GM21447 (cell line): ENCODE data around the gene SLC23A1.
A peak's percentile ranks its signal among the peaks of the same experiment; 100 is the strongest.
"Not testable (repeated sequence)": the region's sequence is repeated elsewhere in the genome, so short reads cannot be mapped to it uniquely, and the experiment has no call there.

Source experiments
- ATAC-seq: cut with Tn5 transposase; IDR thresholded peaks from one replicate; pipeline ENCODE4 v1.9.1; 2021; ENCODE audit not compliant: unreplicated experiment

SLC23A1 gene

GRCh38 chr5:139383275-139383992 is at the start of gene SLC23A1:
SLC23A1 (minus strand) TSS chr5:139383297; CDS start chr5:139383253, 44 bp downstream.
- no peak for ATAC-seq

GRCh38 chr5:139431706-139432105 is 48.6 kb upstream of the SLC23A1 start:
- ATAC-seq: no peak

- no peak for ATAC-seq
These were observed 46.9 kb upstream of the SLC23A1 start for GRCh38 chr5:139430015-139430414.

GRCh38 chr5:139426203-139426885 is 43.2 kb upstream of the SLC23A1 start:
- ATAC-seq: no peak

GRCh38 chr5:139425497-139425896 is 42.4 kb upstream of the SLC23A1 start:
- ATAC-seq: no peak

- ATAC-seq: peak; percentile 57
These were observed 39.3 kb upstream of the SLC23A1 start for GRCh38 chr5:139422307-139422893.

- no peak for ATAC-seq
These were observed 36.4 kb upstream of the SLC23A1 start for GRCh38 chr5:139419226-139420192.

GRCh38 chr5:139418793-139419192 is 35.7 kb upstream of the SLC23A1 start:
- no peak for ATAC-seq

GRCh38 chr5:139417214-139417613 is 34.1 kb upstream of the SLC23A1 start:
- no peak for ATAC-seq

- no peak for ATAC-seq
These were observed 33.6 kb upstream of the SLC23A1 start for GRCh38 chr5:139416651-139417050.

GRCh38 chr5:139415869-139416268 is 32.8 kb upstream of the SLC23A1 start:
- no peak for ATAC-seq

GRCh38 chr5:139415221-139415861 is 32.2 kb upstream of the SLC23A1 start:
- ATAC-seq: no peak

GRCh38 chr5:139414581-139415130 is 31.6 kb upstream of the SLC23A1 start:
- ATAC-seq: no peak

GRCh38 chr5:139413963-139414362 is 30.9 kb upstream of the SLC23A1 start:
- ATAC-seq: no peak

GRCh38 chr5:139413153-139413552 is 30.1 kb upstream of the SLC23A1 start:
- no peak for ATAC-seq

GRCh38 chr5:139410993-139411828 is 28.1 kb upstream of the SLC23A1 start:
- ATAC-seq: no peak

- no peak for ATAC-seq
These were observed 27.3 kb upstream of the SLC23A1 start for GRCh38 chr5:139410121-139410992.

- ATAC-seq: not testable (repeated sequence)
These were observed 26.0 kb upstream of the SLC23A1 start for GRCh38 chr5:139409116-139409515.
